Glomerular visceral epithelial cell (primary cell): Measurements from ENCODE around the gene PLA2G6.
A peak's percentile ranks its signal among the peaks of the same experiment; 100 is the strongest.
"Not testable (repeated sequence)": the region's sequence is repeated elsewhere in the genome, so short reads cannot be mapped to it uniquely, and the experiment has no call there.

Experiments
- DNase-seq: peaks from one replicate; pipeline ENCODE4 v3.0.0-alpha.2; 2016; ENCODE audit errors: extremely low spot score

PLA2G6 gene

DNA sequence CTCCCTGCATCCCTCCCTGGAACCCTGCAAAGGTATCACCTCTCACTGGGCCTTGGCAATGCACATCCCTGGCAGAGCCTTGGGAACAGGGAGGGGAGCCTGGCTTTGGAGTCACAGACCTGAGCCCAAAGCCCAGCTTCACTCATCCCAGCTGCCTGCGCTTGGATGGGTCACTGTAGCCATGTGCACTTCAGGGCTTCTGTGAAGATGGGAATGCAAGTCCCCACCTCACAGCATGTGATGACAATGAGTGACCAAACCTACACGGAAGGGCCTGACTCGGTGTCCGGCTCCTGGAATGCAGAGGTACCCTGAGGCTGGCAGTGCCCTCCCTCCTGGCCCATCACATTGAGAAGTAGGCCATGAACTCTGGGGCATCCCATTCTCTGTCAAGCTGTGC, 48.3 kb downstream of the PLA2G6 start:
- no peak for DNase-seq

DNA sequence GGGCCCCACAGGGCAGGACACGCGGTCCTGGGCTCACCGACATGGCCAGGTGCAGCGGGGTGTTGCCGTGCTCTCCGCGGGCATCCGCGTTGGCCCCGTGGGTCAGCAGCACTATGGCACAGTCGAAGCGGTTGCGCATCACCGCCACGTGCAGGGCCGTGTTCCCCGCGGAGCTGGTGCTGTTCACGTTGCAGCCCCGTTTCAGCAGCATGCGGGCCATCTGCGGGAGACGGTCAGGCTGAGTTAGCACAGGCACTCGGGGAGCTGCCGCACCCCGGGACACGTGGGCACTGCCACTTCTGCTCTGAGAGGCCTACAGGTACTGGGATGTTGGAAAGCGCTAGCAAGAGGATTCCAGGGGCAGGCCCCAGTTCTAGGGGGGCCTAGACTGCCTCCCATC, 48.8 kb downstream of the PLA2G6 start:
- no peak for DNase-seq

DNA sequence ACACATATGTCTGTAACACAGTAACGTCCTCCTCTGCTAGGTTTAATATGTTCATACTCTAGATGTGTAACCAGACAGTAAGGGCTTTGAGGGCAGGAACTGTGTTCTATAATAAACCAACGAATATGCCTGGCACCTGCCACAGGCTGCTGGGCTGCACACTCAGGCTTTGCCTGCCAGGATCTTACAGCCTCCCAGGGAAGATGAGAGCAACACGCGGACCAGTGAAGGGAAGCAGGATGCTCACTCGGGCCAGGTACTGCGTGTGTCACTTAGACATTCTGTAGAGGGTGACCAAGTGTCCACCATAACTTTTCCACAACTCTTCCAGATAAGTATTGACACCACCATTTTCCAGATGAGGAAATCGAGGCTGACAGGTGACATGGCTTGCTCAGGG, 49.5 kb downstream of the PLA2G6 start:
- no peak for DNase-seq

DNA sequence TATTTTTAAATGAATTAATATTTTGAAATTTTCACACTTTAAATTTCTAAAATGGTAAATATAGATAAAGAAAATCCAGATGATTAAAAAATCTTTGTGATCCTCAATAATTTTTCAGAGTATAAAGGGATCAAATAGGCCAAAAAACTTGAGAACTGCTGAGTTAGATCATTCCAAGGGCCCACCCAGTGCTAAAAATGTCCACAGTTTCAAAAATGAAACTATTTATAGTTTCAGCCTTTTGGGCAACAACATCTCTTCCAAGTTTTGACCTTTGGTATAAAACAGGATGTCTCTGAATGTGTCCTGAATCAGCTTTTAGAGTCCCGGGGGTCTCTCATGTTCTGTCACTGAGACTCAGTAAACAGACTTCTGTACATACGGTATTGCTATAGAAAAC, 50.2 kb downstream of the PLA2G6 start:
- DNase-seq = no peak

DNA sequence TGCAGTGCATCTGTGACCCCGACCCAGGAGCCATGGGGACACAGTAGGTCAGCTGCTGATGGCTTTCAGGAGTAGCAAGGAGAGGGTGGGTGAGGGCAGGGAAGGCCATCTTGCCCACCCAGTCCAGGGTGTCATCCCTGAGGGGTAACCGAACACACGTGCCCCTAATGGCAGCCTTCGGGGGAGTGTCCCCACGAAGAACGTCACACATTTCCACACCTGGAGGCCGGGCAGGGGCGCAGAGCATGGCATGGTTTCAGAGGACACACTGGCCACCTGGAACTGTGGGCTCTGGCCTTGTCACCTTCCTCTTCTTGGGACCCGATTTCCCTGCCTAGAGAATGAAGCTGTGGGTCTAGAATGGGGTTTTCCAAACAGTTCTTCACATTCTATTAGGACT, 51.8 kb downstream of the PLA2G6 start:
- DNase-seq = no peak

DNA sequence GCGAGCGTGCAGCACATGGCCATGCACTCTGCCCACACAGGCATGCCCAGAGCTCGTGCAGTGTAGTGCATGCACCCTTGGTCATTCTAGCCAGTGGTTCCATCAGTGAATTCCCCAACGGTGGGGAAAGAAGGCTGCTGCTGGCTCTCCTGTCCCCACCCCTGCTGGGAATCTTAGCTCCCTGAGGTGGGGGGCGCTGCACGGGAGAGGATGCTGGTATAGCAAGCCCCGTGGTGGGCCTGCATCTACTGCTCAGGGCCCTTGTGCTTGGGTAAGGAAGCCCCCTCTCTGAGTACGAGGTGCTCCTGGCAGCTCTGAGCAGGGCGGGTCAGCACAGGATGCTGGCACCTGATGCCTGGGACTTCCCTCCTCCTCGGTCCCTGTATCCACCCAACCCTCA, 52.6 kb downstream of the PLA2G6 start:
- DNase-seq = no peak

DNA sequence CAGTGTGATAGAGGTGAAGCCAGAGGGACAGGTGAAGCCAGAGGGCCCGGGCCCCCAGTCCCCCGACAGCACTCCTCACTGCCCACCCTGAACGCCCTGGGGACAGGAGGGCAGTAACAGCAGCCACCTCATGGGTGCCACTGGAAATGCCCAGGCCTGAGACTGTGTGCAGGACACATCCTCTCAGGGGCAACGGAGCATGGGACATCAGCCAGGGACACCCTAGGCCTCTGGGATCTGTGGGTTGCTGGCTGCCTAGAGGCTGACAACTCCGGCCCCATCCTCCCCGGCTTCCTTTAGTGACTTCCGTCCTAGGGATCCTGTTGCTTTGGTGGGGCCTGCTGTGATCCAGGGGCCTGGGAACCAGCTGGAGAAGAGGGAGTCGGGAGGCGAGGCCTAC, 53.8 kb downstream of the PLA2G6 start:
- DNase-seq = no peak

DNA sequence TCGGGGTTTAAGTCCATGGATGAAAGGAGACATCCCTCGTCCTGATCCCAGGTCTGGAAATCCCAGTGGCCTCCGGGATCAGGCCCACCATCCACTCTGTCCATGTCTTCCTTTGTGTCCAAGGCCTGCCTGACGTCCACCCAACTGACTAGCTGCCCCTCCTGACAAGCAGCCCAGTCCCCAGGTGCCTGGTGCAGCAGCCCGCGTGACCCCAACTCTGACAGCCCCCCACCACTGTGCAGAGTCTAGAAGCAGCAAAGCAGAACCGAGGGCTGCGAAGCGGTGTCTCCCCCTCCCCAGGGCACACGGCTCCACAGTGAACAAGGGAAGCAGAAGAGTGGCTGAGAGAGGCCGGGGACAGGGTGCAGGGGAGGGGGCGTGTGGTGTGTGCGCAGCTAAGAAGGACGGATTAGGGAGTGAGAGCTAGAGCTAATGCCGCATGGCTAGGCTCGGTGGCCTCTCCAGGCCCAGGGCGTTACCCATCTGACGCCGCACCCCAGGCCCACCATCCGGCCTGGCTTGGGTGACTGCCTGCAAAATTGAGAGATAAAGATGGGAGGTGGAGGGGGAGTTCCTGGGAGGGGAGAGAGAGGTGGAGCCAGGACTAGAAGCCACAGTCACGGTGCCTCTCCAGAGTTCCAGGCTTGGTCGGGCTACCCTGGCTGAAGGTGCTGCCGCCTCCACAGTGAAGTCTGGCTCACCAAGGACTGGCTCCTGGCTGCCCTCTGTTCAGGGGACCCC, 54.5 kb downstream of the PLA2G6 start:
- DNase-seq = no peak

DNA sequence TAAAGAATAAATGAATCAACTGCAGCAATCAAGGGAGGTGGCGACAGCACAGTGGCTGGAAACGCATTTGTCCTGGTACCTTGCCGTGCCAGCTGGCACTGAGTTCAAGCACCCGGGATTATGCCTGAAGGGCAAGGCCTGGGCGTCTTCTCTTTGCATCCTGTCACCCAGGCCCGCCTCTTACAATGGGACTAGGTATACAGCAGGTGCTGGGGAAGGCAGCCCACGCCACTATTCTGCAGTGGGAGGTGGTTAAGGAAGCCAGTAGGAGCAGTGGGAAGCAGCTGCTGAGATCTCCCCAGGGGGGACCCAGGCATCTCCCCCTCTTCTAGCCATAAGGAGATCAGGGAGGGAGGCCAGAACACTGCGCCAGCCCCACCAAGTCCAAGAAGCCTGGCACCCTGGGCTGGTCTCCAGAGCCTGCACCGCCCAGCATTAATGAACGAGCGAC, 55.9 kb downstream of the PLA2G6 start:
- no peak for DNase-seq

DNA sequence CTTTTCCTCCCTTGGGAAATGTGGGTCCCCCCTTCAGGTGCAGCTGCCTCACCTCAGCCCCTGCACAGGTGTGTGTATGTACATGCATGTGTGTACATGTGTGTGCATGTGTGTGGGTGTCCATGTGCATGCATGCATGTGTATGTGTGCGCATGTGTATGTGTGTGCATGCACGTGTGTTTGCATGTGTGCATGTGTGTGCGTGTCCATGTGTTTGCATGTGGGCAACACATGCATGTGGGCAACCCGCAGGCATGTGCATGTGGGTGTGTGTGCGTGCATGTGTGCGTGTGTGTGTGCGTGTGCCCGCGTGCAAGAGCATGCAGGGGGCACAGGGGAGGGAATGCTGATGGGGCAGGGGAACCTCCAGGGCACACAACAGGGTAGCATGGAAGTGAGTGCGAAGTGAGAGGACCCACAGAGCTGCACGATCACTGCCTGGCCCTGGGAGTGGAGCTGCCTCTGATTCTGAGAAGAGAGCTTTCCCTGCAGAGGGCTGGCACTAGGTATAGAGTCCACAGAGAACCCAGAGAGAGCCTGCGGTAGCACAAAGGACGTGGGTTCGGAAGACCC, 56.5 kb downstream of the PLA2G6 start:
- DNase-seq = no peak

DNA sequence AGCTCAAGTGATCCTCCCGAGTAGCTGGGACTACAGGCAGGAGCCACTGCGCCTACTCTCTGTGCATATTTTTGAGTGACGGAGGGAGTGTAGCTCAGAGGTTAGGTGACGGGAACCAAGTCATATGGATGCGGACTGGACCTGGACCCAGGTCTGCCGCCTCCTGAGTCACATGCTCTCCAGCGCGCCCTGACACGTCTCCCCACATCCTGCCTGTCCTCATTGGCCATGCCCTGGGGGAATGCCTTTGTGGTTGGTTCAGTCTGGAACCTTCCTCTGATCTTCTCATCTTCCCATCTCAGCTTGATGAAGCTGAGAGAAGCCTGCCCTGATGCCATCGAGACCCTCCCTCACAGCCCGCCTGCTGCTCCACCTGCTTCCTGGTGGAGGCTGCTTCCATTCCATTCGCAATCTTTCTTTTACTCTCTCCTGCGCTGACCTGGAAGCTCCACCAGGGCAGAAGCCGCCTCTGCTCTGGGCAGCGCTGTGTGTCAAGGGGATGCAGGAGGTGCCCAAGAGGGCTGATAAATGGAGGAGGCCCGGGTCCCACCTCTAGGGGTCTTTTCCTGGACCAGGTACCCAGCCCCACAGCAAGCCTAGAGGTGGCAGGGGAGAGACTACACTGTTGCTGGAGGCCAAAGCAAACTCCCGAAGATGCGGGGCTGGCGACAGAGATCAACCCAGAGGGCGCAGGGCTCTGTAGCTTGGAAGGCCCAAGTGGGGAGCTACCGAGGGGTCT, 57.2 kb downstream of the PLA2G6 start:
- no peak for DNase-seq

DNA sequence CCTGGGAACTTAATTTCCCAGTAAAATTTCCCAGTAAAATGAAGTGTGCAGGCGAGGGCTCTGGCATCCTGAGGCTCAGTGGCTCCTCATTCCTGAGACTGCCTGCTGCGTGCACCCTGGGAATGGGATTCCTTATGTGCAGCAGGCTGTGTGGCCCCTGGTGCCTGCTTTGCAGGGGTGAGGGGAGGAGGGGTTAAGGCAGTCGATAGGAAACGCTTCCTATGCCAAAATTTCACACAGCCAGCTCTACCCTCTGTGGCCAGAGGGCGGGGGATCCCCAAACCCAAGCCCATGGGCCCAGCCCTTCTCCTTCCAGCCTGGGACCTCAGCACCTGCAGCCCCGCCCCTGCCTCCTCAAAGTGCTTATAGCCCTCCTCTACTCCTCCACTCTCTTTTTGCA, 59.0 kb downstream of the PLA2G6 start:
- no peak for DNase-seq

DNA sequence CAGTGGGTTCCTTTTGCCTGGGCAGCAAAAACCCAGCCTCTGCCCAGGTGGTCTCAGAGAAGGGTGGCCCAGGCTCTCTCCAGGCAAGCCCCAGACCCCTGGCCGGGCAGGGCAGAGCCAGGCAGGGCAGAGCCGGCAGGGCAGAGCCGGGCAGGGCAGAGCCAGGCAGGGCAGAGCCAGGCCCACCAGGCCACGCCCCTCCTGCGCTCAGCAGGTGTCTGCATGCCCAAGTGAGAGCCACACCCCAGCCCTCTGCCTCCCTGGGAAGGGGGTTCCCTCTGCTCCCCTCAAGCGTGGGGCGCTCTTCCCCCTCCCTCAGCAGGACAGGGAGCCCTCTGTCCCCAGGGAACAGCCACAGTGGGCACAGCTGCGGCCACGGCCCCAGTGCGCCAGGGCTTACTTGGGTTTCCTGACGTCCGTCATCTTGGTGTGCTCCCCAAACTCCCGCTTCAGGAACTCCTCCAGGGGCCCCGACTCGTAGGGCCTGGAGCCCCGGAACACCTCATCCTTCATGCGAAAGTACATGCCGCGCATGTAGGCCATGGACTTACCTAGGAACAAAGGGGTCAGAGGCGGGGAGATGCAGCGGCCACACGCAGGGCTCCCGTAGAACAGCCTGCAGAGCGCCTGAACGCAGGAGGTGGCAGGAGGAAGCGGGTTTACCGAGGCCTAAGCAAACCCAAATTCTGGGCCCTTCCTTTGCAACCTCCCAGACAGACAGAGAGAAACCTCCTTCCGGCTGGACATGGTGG, 61.1 kb downstream of the PLA2G6 start:
- DNase-seq = no peak

DNA sequence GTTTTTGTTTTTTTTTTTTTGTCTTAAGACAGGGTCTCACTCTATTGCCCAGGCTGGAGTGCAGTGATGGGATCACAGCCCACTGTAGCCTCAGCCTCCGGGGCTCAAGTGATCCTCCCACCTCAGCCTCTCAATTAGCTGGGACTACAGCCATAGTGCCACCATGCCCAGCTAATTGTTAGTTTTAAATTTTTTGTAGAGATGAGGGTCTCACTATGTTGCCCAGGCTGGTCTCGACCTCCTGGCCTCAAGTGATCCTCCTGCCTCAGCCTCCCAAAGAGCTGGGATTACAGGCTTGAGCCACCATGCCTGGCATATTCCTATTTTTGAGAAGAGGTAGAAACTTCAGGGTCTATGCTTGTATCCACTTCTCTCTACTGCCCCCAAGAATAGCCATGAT, 62.9 kb downstream of the PLA2G6 start:
- DNase-seq = not testable (repeated sequence)

DNA sequence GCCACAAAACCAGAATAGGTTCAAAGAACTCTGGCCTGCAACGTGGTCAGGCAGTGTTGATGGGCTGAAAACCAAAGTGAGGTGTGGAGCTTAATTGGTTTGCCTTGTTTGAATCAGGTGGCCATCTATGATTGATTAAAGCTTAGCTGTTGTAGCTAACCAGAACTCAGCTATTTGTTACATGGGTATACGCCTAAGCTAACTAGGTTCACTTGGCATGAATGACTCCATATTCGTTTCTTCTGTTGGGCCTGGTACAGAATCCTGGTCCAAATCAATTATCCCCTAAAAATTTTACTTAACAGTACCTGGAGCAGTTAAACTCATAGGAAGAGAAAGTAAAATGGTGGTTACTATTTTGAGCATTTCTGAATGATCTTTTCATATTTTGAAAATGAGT, 63.4 kb downstream of the PLA2G6 start:
- no peak for DNase-seq

DNA sequence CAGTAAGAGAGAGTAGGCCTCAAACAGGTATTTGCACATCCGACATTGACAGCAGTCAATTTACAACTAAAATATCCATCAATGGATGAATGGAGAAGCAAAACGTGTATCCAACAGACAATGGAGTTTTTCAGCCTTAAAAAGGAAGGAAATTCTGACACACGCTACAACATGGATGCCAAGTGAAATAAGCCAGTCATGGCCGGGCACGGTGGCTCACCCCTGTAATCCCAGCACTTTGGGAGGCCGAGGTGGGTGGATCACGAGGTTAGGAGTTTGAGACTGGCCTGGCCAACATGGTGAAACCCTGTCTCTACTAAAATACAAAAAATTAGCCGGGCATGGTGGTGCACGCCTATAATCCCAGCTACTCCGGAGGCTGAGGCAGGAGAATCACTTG, 64.1 kb downstream of the PLA2G6 start:
- not testable (repeated sequence) for DNase-seq

DNA sequence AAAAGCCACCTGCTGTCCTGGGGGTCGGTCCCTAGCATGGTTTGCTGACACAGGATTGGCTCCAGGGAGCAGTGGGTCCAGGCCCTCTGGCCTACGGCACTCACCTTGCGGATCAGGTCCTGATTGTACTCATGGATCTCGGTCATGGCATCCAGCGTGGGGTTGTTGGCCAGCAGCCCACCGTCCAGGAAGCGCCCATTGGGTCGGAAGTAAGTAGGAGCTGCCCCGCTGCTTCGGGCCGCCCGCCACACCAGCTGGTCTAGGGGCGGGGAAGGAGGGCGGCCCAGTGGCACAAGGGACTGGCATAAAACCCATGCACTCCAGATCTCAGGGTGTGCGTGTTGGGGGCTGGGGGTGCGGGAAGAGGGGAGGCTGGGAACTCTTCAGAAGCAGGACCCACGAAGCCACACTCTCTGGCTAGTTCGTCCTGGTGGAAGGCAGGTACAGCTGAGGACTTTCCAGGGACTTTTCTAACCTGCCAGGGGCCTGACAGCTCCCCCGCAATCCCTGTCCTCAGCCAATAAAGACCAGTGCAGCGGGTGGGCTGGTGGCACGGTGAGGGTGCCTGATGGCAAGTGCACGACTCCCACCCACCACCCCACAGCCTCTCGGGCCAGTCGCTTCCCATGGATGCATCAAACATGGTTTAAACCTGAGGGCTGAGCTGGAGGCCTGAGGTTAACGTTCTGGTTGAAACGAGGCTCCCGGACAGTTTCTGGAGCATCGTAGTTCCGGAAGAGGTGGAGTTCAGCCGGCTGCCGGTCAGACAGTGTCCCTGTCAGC, 66.0 kb downstream of the PLA2G6 start:
- no peak for DNase-seq

DNA sequence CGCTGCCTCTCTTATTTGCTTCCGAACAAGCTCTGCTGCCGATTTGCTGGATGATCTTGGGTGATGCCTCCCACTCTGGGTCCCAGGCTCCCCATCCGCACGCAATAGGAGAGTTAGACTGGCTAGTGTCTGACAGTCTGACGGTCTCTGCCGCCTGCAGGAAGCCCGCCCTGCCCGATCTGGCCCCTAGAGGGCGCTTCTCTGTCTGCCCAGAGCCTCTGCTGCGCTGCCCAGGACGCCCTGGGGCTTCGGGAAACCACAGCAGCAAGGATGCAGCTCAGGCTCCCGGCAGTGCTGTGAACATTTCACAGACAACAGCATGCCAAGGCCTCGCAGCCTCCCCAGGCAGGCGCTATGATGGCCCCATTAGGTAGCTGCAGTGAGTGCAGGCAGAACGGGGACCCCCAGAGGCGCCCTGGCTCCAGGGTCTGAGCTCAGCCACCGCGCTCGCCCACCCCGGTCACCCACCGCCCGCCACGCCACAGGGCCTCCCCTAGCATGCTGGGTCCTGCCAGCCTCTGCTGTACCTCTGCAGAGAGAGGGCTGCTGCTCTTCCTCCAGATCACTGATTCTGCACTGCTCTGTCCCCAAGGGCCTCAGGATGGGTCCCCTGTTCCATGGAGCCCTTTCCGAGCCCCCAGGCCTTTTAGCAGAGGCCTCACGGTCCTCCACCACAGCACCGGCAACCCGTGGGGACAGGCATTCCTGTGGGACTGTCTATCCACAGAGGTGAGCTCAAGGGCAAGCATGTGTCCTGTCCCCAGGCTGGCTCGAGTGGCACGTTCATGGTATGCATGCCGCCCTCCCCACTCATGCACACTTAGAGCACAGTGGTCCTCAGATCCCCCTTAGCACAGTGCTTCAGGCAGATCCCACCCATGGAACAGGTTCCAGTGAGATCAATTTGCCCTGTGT, 66.9 kb downstream of the PLA2G6 start:
- DNase-seq = peak; percentile 77

DNA sequence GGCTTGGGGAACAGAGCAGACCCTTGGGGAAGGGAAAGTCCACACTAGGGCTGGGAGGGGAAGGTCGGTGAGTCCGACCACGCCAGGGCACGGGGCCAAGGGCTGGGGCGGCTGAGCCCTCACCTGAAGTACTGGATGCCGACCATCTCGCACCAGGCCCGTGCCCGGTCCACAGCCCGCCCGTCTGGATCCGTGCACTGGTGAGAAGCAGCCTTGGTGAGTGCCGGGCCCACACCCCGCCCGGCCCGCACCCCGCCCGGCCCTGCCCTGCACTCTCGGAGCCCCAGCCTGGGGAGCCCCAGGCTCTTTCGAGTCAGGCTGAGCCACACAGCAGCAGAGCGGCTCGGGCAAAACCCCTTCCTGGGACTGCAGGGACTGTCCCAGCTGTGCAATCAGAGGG, 69.2 kb downstream of the PLA2G6 start:
- no peak for DNase-seq

DNA sequence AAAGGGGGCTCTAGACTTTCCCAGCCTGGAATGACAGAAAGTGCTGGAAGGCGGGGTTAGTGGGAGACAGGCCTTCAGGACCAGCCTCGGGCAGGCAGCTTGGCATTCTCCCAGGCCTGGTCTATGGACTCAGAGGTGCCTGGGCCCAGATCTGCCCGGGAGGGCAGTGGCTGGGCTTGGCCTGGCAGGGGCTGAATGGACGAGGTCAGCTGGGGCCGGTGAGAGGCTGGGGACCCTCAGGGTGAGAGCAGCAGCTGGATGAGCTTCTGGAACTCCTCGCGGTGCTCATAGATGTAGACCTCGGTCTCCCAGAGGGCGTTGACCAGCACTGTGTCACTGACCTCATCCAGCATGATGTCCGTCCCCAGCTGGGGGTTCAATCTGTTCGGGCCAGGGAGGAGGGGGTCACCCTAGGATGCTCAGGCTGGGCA, 69.7 kb downstream of the PLA2G6 start:
- DNase-seq = no peak
